ENCODE data around the gene DNAH11. TPM values are rescaled to one million over a fixed set of nuclear protein-coding genes. Genes with fewer than 3 reads are reported as not detected.
A peak's percentile ranks its signal among the peaks of the same experiment; 100 is the strongest.

The DNAH11 gene
- polyA plus RNA-seq, 4 donors: 0.24 to 0.33 TPM; not detected in 2

- DNase-seq (peak; percentile 63 to 85), FAIRE-seq (no peak)
- Histone ChIP-seq H3K27me3 (ENCODE audit: control insufficient read depth in 3 of 3, insufficient read depth in 3 of 3, low read length in 3 of 3) (peaks cover 0 to 7% (median 0%) of the 10 kb centered on the region in 3 donors), H3K36me3 (ENCODE audit: control insufficient read depth in 3 of 3, insufficient read depth in 2 of 3, low read depth in 1 of 3, low read length in 3 of 3) (no peaks in the 10 kb centered on the region), H3K27ac (ENCODE audit: low read depth in 1 of 3, low read length in 2 of 3) (peak within 1 kb of the TSS in 2 of 3 donors; percentile 53 to 85), H3K4me1 (ENCODE audit: control insufficient read depth in 3 of 3, insufficient read depth in 2 of 3, low read depth in 1 of 3, low read length in 2 of 3) (peaks cover 0 to 7% (median 2%) of the 10 kb centered on the region in 3 donors), H3K9me3 (ENCODE audit: control insufficient read depth in 2 of 2, insufficient read depth in 1 of 2, low read depth in 1 of 2, low read length in 1 of 2) (no peaks in the 10 kb centered on the region), H3K4me3 (ENCODE audit: low read depth in 1 of 3, low read length in 3 of 3) (peak within 1 kb of the TSS; percentile 47 to 68 (median 67))
- 0% methylated on average over 58 to 83 of the region's 83 CpGs for WGBS, 3 donors
These were observed 402.8 kb downstream of the DNAH11 start, which contains the start of gene CDCA7L for GRCh38 chr7:21945454-21946221. CDCA7L (minus strand) TSS chr7:21945899; CDS start chr7:21945804, 95 bp downstream.

DNA sequence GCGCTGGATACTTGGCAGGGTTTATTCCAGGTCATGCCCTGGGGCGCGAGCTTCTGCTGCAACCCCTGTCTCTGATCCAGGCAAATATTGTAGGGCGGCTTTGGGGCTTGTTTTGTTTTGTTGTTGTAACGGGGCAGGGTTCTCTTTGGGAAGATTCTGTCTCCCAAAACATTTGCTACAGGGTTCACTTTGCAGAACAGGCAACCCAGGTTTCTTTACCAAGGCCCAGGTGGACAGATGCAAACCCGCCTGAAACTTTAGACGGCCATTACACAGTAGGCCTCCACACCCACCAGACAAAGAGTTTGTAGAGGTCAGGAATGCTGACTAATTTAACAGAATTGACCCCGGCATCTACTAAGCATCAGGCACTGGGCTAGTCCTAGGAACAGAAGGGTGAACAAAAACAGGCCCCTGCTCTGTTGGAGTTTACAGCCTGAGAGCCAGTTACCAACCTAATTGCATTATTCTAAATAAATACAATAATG lies 403.4 kb downstream of the DNAH11 start:
- no peaks in the 10 kb centered on the region for H3K9me3 ChIP-seq (ENCODE audit: control insufficient read depth in 2 of 2, insufficient read depth in 1 of 2, low read depth in 1 of 2, low read length in 1 of 2)
- H3K4me1 ChIP-seq (ENCODE audit: control insufficient read depth in 3 of 3, insufficient read depth in 2 of 3, low read depth in 1 of 3, low read length in 2 of 3): peaks cover 0 to 7% (median 2%) of the 10 kb centered on the region in 3 donors
- peak overlapping the region in 1 of 3 donors; percentile 8 for H3K27ac ChIP-seq (ENCODE audit: low read depth in 1 of 3, low read length in 2 of 3)
- H3K4me3 ChIP-seq (ENCODE audit: low read depth in 1 of 3, low read length in 3 of 3): peak overlapping the region in 2 of 3 donors; percentile 47 to 68
- WGBS, 3 donors: 15 to 23% (median 17%) methylated on average over 8 of the region's 8 CpGs
- FAIRE-seq (no peak), DNase-seq (no peak)
- H3K36me3 ChIP-seq (ENCODE audit: control insufficient read depth in 3 of 3, insufficient read depth in 2 of 3, low read depth in 1 of 3, low read length in 3 of 3): no peaks in the 10 kb centered on the region
- peaks cover 0 to 7% (median 0%) of the 10 kb centered on the region in 3 donors for H3K27me3 ChIP-seq (ENCODE audit: control insufficient read depth in 3 of 3, insufficient read depth in 3 of 3, low read length in 3 of 3)

- 63 to 71% (median 64%) methylated on average over 3 of the region's 3 CpGs for WGBS, 3 donors
- Histone ChIP-seq H3K27ac (ENCODE audit: low read depth in 1 of 3, low read length in 2 of 3) (no peak overlapping the region), H3K4me3 (ENCODE audit: low read depth in 1 of 3, low read length in 3 of 3) (no peak overlapping the region), H3K4me1 (ENCODE audit: control insufficient read depth in 3 of 3, insufficient read depth in 2 of 3, low read depth in 1 of 3, low read length in 2 of 3) (peaks cover 0 to 7% (median 2%) of the 10 kb centered on the region in 3 donors), H3K9me3 (ENCODE audit: control insufficient read depth in 2 of 2, insufficient read depth in 1 of 2, low read depth in 1 of 2, low read length in 1 of 2) (no peaks in the 10 kb centered on the region), H3K27me3 (ENCODE audit: control insufficient read depth in 3 of 3, insufficient read depth in 3 of 3, low read length in 3 of 3) (peaks cover 0 to 7% (median 0%) of the 10 kb centered on the region in 3 donors), H3K36me3 (ENCODE audit: control insufficient read depth in 3 of 3, insufficient read depth in 2 of 3, low read depth in 1 of 3, low read length in 3 of 3) (no peaks in the 10 kb centered on the region)
- FAIRE-seq (no peak), DNase-seq (no peak)
These were observed 404.2 kb downstream of the DNAH11 start for GRCh38 chr7:21947056-21947455.

- H3K4me1 ChIP-seq (ENCODE audit: control insufficient read depth in 3 of 3, insufficient read depth in 2 of 3, low read depth in 1 of 3, low read length in 2 of 3): peaks cover 0 to 7% (median 2%) of the 10 kb centered on the region in 3 donors
- no peak for DNase-seq
- no peak overlapping the region for H3K27ac ChIP-seq (ENCODE audit: low read depth in 1 of 3, low read length in 2 of 3)
- no peak for FAIRE-seq
- no peak overlapping the region for H3K4me3 ChIP-seq (ENCODE audit: low read depth in 1 of 3, low read length in 3 of 3)
- H3K36me3 ChIP-seq (ENCODE audit: control insufficient read depth in 3 of 3, insufficient read depth in 2 of 3, low read depth in 1 of 3, low read length in 3 of 3): no peaks in the 10 kb centered on the region
- H3K9me3 ChIP-seq (ENCODE audit: control insufficient read depth in 2 of 2, insufficient read depth in 1 of 2, low read depth in 1 of 2, low read length in 1 of 2): no peaks in the 10 kb centered on the region
- peaks cover 0 to 7% (median 0%) of the 10 kb centered on the region in 3 donors for H3K27me3 ChIP-seq (ENCODE audit: control insufficient read depth in 3 of 3, insufficient read depth in 3 of 3, low read length in 3 of 3)
- WGBS, 3 donors: 55 to 67% (median 67%) methylated on average over 2 of the region's 2 CpGs
These were observed 405.1 kb downstream of the DNAH11 start for GRCh38 chr7:21947946-21948345.

DNA sequence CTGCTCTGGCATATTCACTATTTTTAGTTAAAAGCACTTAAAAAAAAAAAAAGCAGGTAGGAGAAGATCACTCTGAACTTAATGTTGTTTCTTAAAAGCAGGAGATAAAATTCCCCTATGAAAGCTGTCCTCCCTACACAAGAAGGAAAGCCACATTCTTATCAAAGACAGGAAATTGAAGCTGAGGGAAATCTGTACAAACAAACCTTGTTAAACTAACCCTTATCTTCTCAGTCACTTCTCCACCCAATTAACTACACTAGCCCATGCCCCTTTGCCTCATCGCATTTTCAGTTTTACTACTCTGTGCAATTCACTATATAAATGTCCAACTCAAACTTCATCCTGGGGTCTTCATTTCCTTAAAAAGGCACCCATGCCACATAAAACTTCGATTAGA lies 405.5 kb downstream of the DNAH11 start:
- WGBS, 3 donors: 40 to 56% (median 43%) methylated on average over 2 of the region's 2 CpGs

GRCh38 chr7:21948887-21949540 lies 406.2 kb downstream of the DNAH11 start:
- peaks cover 0 to 7% (median 2%) of the 10 kb centered on the region in 3 donors for H3K4me1 ChIP-seq (ENCODE audit: control insufficient read depth in 3 of 3, insufficient read depth in 2 of 3, low read depth in 1 of 3, low read length in 2 of 3)
- no peaks in the 10 kb centered on the region for H3K9me3 ChIP-seq (ENCODE audit: control insufficient read depth in 2 of 2, insufficient read depth in 1 of 2, low read depth in 1 of 2, low read length in 1 of 2)
- DNase-seq: no peak
- no peaks in the 10 kb centered on the region for H3K36me3 ChIP-seq (ENCODE audit: control insufficient read depth in 3 of 3, insufficient read depth in 2 of 3, low read depth in 1 of 3, low read length in 3 of 3)
- H3K4me3 ChIP-seq (ENCODE audit: low read depth in 1 of 3, low read length in 3 of 3): no peak overlapping the region
- no peak for FAIRE-seq
- peaks cover 0 to 7% (median 0%) of the 10 kb centered on the region in 3 donors for H3K27me3 ChIP-seq (ENCODE audit: control insufficient read depth in 3 of 3, insufficient read depth in 3 of 3, low read length in 3 of 3)
- H3K27ac ChIP-seq (ENCODE audit: low read depth in 1 of 3, low read length in 2 of 3): no peak overlapping the region
- WGBS, 3 donors: 45 to 53% (median 46%) methylated on average over 8 of the region's 8 CpGs

More for the DNA sequence above, 405.5 kb downstream of the DNAH11 start:
- no peak overlapping the region for H3K4me3 ChIP-seq (ENCODE audit: low read depth in 1 of 3, low read length in 3 of 3)
- FAIRE-seq (no peak), DNase-seq (no peak)
- H3K27me3 ChIP-seq (ENCODE audit: control insufficient read depth in 3 of 3, insufficient read depth in 3 of 3, low read length in 3 of 3): peaks cover 0 to 7% (median 0%) of the 10 kb centered on the region in 3 donors
- no peaks in the 10 kb centered on the region for H3K36me3 ChIP-seq (ENCODE audit: control insufficient read depth in 3 of 3, insufficient read depth in 2 of 3, low read depth in 1 of 3, low read length in 3 of 3)
- H3K9me3 ChIP-seq (ENCODE audit: control insufficient read depth in 2 of 2, insufficient read depth in 1 of 2, low read depth in 1 of 2, low read length in 1 of 2): no peaks in the 10 kb centered on the region
- H3K27ac ChIP-seq (ENCODE audit: low read depth in 1 of 3, low read length in 2 of 3): no peak overlapping the region
- peaks cover 0 to 7% (median 2%) of the 10 kb centered on the region in 3 donors for H3K4me1 ChIP-seq (ENCODE audit: control insufficient read depth in 3 of 3, insufficient read depth in 2 of 3, low read depth in 1 of 3, low read length in 2 of 3)

Other genes starting within 250 kb of the DNAH11 start
- gene SP4, start 115.0 kb upstream of the DNAH11 start, polyA plus RNA-seq: 1 to 10 TPM in 3 of 4 donors, under 1 TPM in 1; 0.45 to 5.3 (median 1.2) TPM